ENCODE results near the gene YAP1.

- TF ChIP-seq POLR2A (IDR thresholded peaks at IDR 0.05) (no peak), CTCF (IDR thresholded peaks at IDR 0.05) (no peak)
Measured at GRCh38 chr11:102158164-102158735, 48.0 kb downstream of the YAP1 start.

Measured in heart left ventricle (tissue), 13 donors.